Right renal pelvis (tissue), 4 donors: ENCODE measurements around the gene UQCR11. TPM values are rescaled to one million over a fixed set of nuclear protein-coding genes. Genes with fewer than 3 reads are reported as not detected.

ENCODE experiments used
- DNase-seq, 4 donors: peaks; one replicate each; pipeline ENCODE4 v3.0.0-alpha.2; 2013; ENCODE audit warnings: low read depth in 4 of 4, low spot score in 3 of 4, missing footprints in 1 of 4
- polyA plus RNA-seq, 4 donors: library from polyadenylated mRNA; unstranded; fragments of 120-200 nt; gene quantifications; one replicate each; pipeline ENCODE4 v1.2.1, GENCODE V29; 2013; ENCODE audit not compliant: insufficient read length in 4 of 4

UQCR11 gene
- polyA plus RNA-seq, 4 donors: 104 to 157 (median 119) TPM

DNA sequence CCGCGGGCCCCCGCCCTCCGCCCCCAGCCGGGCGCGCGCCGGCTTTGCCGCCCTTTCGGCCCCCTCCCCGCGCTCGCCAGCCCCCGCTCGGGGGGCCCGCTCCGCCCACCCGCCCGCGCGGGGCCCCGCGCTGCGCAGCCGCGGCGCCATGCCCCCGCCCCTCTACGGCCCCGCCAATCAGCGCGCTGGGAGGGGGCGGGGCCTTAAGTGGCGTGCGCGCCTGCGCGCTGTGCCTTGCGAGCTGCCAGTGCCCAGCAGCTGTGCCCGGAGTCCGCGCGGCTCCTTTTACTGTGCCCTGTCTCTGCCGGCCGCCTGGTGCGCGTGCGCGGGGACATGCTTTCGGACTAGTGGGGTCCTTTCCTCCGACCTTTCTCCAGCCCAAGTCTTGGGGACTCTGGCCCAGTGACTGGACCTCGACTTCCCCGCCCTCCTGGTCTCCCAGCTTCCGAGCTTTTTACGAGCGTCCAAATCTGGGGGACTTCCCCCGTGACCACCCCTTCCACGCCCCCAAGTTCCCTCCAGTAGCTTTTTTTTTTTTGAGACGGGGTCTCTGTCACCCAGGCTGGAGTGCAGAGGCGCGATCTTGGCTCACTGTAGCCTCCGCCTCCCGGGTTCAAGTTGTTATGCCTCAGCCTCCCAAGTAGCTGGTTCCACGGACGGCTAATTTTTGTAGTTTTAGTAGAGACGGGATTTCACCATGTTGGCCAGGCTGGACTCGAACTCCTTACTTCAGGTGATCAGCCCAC lies 12.3 kb downstream of the UQCR11 start, which contains the start of gene MBD3:
MBD3 (minus strand) TSS at position 111 of the 746 bp plus-strand sequence. CDS start 234 bp downstream, outside the sequence.
- peak; percentile 86 to 91 (median 88) for DNase-seq

DNA sequence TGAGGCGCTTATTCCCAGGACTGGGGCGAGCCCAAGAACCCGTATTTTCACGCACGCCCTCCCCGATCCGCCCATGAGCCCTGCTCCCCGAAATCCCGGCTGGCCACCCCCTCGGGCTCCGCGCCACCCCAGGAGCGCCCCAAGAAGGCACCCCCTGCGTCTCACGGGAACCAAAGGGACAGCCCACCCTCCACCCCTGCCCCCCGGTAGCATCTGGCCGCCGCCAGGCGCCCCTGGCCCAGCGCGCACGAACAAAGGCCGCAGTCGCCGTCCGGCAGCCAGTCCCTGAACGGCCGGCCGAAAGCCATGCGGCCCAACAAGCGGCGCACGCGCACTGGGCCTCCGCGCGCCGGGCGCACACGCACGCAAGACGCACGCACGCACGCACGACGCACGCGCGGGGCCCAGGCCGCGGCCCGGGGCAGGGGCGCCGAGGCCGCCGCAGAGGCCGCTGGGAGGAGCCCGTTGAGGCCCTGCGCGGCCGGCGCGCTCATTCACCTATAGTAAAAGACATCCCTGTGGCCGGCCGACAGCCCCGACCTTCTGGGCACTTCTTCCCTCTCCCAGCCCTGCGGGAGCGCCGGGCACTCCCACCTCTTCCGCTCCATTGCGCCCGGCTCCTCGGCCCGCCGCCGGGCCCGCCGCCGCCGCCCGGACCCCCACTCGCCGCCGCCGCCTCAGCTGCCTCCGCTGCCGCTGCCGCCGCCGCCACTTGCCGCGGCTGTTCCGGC lies 13.1 kb downstream of the UQCR11 start:
- peak; percentile 71 to 78 (median 75) for DNase-seq

DNA sequence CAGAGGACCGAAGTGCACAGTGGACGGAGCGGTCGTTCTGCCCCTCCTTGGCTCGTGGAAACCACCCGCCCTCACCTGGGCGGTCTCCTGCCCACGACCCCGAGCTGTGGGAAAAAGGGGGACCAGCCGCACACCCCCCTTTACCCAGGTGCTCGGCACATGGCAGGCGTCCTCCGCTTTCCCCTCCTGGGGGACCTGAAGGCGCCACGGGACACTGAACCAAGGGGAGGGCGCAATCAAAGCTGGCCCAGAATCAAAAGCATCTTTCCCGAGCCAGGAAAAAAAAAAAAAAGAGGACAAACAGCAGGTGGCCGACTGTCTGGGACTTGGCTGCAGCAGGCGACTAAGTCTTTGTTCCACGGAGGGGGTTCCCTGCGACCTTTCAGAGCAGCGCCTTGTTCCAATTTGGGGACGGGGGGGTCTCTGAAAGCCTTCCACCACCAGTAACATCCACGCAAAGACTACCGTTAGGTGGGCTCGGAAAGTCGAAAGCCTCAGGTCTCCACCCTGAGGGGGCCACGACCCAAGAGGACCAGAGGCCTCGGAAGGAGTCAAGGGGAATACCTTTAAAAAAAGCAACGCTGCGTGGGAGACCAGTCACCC lies 13.7 kb downstream of the UQCR11 start:
- no peak for DNase-seq

DNA sequence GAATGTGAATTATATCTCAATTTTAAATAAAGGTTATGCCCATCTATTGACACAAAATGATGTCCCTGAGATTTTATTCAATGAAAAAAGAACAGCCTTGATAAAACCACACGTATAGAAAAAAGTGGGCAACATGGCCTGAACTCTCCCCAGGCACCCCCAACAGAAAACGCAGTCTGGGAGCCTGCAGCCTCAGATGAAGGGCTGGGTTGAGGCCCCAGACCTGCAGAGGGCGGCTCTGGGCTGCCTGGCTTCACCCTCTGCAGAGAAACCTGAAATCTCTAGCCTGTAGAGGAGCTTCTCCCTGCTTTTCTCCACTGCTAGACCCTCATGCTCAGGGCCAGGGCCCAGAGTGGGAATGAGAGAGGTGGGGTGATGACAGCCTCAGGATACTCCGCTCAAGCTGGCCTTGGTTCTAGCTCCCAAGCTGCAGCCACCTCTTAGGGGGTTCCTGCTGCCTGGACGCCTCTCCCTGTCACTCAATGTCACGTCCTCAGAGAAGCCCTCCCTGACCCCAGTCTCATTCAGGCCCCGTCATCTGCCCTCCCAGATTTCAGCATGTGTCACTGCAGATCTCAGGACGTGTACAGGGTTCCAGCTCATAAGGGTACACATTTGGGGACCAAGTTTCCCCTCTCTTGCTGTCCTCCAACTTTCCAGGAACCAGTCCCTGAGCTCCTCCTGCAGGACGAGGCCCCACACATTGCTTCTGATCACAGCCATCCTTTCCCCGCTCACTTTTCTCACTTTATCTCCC lies 14.4 kb downstream of the UQCR11 start:
- no peak for DNase-seq

DNA sequence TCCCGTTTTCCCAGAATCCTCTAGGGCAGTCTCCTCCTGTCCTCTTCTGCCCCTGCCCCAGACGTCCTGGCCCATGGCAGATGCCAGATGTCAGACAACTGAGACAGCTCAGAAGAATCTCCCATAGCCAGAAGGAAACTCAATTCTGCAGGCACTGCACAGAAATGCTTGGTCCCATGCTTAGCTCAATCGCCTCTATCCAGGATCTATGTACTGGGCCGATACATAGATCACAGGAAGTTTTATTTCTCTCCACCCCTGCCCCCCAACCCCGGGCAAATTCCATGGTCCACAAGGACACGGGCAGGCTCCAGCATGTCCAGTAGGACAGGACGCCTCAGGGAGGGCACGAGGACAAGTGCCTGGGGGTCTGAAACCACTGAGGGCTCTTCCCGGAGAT lies 17.4 kb downstream of the UQCR11 start:
- DNase-seq: no peak

DNA sequence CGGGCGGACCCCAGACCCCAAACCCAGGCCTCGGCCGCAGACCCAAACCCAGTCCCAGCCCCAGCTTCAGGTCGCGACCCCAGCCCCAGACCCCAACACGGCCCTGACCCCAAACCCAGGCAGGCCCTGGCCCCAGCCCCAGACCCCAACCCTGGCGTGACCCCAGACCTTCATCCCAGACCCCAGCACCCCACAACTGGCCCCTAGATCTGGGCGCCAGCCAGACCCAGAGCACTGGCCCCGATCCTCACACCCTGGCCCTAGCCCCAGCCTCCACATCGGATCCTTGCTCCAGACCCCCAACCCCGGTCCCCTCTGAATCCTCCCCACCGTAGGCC lies 20.1 kb downstream of the UQCR11 start:
- no peak for DNase-seq

DNA sequence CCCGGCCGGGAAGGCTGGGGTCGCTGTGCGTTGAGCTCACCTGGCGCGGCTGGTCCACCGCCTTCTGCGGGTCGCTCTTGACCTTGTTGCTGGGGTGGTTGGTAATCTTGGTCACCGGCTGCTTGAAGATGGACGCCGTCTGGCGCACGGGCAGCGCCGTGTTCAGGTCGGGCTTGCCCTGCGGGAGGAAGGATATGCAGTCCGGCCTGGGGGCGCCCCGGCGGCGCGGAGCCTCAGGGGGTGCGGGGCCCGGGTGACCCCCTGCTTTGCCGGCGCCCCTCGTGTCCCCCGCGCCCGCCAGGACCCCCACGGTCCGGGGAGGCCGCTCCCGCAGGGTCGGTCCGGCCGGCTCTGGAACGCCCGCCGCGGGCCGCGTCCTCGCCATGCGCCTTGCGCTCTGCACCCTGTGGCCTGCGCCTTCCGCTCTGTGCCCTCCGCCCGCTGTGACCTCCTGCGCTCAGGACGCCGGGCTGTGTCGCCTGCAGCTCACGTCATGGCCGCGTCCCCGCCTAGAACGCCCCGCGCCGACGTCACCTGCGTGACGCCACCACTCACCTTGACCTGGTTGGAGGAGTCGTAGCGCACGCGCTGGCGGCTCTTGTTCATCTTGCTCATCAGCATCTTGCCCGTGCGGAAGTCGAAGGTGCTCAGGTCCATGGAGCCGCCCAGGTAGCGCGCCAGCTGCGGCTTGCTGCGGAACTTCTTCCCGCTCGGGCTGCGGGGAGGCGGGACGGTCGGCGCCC lies 20.6 kb downstream of the UQCR11 start:
- DNase-seq: no peak

DNA sequence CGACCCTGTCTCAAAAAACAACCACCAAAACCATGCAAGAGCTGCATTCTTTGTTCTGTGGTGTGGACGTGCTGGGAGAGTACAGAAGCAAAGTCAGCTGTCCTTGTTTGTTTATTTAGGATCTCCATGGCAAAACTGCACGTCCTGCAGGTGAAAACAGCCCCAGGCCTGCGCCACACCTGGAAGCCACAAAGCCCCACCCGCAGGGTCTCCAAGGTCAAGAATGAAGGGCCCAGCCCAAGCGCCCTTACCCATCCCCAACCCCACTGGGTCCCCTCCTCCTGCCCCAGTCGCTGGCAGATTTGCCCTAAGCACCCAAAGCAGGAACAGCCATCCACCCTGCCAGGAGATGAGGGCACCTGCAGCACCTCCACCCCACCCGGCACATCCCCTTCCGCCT lies 23.1 kb downstream of the UQCR11 start:
- no peak for DNase-seq

DNA sequence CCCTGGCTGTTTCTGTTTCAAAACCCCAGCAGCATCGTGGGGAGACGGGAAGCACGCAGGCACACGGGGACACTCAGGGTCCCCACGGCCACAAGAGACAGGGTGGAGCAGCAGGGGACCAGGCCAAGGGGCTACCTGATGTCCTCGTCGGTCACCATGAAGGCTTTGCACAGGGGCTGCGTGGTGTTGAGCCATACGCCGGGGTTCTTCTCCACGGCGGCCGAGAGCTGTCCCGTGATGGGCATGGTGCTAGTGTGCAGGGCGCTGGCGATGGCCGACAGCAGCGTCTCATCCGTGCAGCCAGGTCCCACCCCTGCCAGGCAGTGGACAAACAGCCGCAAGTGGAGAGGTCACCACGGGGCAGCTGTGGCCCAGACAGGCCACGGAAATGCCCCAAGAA lies 24.3 kb downstream of the UQCR11 start:
- DNase-seq: no peak

DNA sequence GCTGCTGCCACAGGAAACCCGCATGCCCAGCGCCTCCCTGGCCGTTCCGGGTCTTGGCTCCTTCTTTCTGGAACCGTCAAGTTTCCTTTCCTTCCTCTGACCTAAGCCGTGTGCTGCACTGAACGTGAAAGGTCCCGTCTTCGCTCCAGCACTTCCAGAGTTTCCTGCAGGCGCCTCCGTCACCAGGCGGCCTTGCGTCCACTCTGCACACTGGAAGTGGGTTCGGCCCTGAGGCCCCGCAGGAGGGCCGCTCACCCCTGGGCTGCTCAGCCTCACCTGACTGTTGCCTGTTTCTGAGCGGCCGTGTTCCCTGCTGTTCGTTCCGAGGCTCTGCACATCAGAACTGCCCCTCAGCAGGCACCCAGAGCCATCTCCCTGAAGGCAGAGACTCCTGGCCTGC lies 24.9 kb downstream of the UQCR11 start:
- no peak for DNase-seq

DNA sequence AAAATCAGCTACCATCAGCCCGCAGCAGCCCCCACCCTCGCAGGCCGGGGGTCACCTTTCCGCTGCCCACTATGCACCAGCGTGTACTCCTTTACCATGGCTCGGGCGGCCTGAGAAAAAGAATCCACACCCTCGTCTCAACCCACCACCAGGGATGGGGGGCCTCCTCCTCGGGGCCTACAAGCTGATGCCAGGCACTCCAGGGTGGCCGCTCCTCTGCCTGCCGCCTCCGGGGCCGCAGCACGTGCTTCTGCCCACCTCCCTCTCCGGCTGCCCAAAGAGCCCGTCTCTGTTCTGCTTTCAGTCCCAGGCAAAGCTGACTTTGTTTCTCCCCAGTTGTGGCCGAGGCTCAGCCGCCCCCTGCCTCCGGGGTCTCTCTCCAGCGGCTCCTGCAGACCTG lies 26.0 kb downstream of the UQCR11 start:
- DNase-seq: no peak

DNA sequence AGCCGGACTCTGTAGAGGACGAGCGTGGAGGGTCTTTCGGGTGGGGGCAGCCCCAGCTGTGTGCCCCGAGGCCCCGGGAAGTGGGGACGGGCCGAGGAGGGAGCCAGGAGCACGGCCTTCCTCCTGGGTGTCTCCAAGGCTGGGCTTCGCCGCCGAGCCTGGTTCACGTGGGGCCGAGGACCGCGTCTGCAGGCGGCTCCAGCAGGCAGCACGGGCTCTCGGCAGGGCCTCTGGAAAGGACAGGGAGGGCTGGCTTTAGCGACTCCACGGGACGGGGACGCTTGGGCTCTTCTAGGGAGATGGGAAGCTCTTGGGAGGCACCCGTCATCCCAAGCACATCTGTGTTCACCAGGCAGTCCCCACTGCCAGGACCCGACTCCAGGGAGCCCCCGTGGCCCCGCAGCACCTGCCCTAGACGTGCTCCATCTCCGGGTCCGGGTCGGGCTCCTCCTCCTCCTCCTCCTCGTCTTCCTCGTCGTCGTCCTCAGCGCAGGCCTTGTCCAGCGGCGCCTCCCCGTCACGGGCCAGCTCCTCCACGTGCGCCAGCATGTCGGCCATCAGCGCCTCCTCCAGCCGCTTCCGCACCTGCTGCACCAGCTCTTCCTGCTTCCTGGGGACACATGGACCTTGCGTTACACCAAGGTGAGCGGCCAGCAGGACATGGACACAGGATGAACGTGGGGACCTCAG lies 27.2 kb downstream of the UQCR11 start:
- no peak for DNase-seq

DNA sequence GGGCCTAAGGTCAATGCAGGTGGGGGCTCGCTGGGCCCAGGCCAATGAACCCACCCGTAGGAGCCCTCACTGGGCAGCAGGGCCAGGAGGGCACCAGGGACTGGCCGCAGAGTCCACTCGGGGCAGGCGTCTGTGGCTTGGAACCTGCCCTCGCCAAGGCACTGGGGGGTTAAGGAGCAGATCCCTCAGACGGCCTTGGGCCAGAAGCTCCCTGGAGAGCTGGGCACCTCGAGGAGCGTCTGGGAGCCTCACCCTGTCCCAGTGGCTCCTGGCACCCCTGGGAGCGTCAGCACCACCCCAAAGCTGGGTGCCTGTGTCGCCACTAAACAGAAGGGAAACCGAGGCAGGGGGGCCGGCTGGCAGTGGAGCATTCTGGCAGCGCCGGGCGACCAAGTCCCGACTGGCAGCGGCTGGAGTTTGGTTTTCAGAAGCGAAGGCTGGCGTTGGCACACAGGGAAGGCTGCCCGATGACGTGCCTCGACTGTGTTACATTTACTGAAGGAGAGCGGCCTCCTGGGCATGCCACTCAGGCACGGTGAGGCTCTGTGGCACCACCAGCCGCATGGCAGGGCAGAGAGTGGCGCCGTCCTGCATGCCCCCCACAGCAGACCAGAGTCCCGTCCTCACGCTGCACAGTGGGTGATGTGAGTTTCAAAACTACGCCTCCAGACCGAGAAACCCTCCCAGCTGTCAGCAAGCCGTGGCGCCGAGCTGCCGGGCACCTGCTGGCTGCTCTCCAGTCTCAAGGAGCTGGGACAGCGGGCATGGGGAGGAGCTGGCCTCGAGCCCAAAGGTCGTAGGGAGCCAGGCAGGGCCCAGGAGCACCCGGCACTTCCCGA lies 28.0 kb downstream of the UQCR11 start:
- no peak for DNase-seq

DNA sequence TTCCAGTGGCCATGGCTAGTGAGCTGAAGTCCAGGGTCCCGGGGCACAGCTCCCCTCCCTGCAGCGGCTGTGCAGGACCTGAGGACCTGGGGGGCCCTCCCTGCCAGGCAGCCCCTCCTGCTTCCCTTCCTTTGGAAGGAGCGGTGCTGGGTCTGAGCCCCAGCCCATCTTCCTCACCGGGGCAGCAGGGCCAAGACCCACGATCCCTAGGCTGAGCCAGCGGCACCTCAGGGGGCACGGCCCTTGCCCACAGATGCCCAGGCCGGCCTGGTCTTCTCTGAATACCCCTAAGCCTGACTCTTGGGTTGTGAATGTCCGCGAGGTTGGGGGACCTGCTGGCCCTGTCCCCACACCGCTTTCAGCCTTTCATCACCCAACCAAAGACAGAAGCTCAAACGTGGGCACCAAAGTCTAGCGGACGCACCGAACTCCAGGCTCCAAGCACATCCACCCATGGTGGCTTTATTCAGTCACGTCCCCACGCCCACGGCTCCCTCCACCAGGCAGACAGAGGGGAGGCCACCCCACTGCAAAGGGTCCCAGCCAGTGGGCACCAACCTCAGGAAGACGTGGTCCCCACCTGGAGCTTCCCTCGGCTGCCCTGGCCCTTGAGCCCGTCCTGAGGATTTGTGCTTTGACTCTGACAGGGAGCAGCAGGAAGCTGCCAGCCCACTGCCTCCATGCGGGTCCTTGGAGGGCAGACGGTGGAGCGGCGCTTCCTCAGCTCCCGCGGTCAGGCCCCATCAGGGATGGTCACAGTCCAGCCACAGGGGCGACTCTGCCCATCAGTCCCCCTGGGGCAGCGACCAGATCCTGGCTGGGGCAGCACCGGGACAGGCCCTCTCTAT lies 28.8 kb downstream of the UQCR11 start:
- no peak for DNase-seq

DNA sequence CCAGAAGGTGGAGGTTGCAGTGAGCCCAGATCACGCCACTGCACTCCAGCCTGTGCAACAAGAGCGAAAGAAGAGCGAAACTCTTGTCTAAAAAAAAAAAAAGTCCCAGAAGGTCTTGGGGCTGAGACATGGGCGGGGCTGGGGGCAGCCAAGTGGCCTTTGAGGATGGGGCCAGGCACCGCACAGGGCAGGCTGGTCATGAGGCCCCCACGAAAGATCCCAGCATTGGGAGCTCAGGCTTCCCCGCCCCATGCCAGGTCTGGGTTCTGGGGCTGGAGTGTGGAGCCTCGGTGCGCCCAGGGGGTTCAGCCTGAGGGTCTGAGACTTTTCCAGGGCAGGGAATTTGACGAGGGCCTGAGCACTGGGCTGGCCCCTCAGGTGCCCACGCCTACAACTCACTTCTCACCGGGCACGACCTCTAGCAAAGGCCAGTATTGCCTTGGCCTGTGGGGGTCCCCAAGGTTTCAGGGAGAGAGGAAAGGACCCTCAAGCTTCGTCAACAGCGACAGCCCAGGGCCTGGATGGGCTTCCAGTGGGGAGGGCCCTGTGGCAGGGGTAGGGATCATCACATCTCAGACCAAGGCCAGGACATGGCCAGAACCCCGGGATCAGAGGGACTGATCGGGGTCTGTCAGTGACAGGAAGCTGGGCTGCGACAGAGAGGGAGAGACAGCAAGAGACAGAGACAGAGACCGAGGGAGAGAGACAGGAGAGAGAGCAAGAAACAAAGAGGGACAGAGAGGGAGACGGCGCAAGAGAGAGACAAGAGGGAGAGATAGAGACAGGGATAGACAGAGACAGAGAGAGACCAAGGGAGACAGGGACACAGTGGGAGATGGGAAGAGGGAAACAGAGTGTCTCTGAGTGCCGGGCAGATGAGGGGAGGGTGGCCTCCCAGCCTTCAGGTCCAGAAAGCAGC lies 29.7 kb downstream of the UQCR11 start:
- DNase-seq: no peak

DNA sequence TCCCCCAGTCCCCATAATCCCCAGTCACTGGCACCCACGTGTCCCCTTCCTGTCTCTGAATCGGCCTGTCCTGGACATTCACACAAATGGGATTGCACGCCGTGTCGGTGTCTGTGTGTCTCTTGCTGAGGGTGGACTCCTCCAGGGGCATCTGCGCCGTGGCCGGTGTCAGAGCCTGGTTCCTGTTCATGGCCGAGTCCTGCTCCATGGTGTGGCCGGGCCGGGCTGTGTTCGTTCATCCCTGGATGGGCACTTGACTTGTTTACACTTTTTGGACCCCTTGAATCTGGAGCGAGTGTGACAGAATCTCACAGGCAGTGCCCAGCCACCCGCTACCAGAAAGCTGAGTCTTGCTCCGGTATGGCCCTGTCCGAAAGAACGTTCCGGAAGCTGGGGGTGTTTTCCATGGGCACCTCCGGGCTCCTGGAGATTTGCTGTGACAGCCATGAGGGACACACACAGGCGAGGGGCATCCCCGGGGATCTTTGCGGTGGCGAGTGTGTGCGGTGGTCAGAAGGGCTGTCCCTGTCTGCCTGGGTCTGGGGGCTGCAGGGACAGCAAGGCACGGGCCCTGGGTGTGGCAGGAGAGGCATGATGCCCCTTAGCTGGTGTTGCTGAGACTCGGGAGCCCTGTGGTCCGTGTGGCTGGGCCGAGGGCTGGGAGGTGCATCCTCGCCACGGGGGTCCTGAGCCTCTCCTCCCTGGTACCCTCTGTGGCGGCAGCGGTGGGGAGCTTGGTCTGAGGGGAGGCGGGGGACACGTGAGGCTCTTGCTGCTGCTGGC lies 30.7 kb downstream of the UQCR11 start:
- no peak for DNase-seq
